IMR-90 (cell line): Measurements from ENCODE around the gene ZDHHC8. TPM values are rescaled to one million over a fixed set of nuclear protein-coding genes. Genes with fewer than 3 reads are reported as not detected.

ENCODE experiments used
- ATAC-seq: fragments of 200-7000 bp; cut with Tn5 transposase; 2 replicates; pipeline ENCODE4 v1.9.1; 2020; ENCODE audit warnings: low read depth, mild to moderate bottlenecking, moderate library complexity
- BruUV-seq: library from RNA; stranded (reverse); fragments of 400-500 nt; replicated peaks from 2 replicates; lab custom pipeline; 2021; lab: Mats Ljungman, UMichigan
- CTCF ChIA-PET: fragments of 300-600 bp; formaldehyde crosslinking; extraction: SDS; loops from one replicate; lab custom pipeline; 2021; ENCODE audit warnings: antibody characterized with exemption; lab: Yijun Ruan, JAX
- POLR2A ChIA-PET: fragments of 300-600 bp; sonication (Branson Sonifier 250); formaldehyde crosslinking; loops from one replicate; lab custom pipeline; 2022; ENCODE audit warnings: antibody characterized with exemption; ENCODE audit not compliant: unreplicated experiment; lab: Charles Lee
- DNase-seq: peaks from one replicate; pipeline ENCODE4 v3.0.0; 2013
- H2AFZ ChIP-seq: replicated peaks from 2 replicates; pipeline ENCODE3; 2013; ENCODE audit warnings: low read length, mild to moderate bottlenecking; ENCODE audit not compliant: poor library complexity
- H2AK5ac ChIP-seq: 2 replicates; pipeline ENCODE4 v1.6.1; 2013; ENCODE audit warnings: low read depth, low read length, inconsistent platforms
- H2AK9ac ChIP-seq: replicated peaks from 2 replicates; pipeline ENCODE3; 2013; ENCODE audit warnings: mild to moderate bottlenecking, low read depth, low read length, moderate library complexity; ENCODE audit not compliant: poor library complexity
- H2BK120ac ChIP-seq: 2 replicates; pipeline ENCODE4 v1.6.1; 2013; ENCODE audit warnings: low read depth, low read length, inconsistent platforms
- H2BK15ac ChIP-seq: 3 replicates; pipeline ENCODE4 v1.6.1; 2013; ENCODE audit warnings: low read depth, low read length, inconsistent platforms
- H2BK20ac ChIP-seq: 2 replicates; pipeline ENCODE4 v1.6.1; 2013; ENCODE audit warnings: low read depth, mild to moderate bottlenecking, inconsistent platforms, low read length, moderate library complexity
- H2BK5ac ChIP-seq: 2 replicates; pipeline ENCODE4 v1.6.1; 2013; ENCODE audit warnings: mild to moderate bottlenecking, low read depth, low read length, inconsistent platforms; ENCODE audit not compliant: poor library complexity, severe bottlenecking
- H3K14ac ChIP-seq: replicated peaks from 2 replicates; pipeline ENCODE4 v1.6.1; 2013; ENCODE audit warnings: low read depth, low read length, inconsistent platforms
- H3K18ac ChIP-seq: 2 replicates; pipeline ENCODE4 v1.6.1; 2013; ENCODE audit warnings: low read depth, low read length, control low read depth
- H3K23ac ChIP-seq: 2 replicates; pipeline ENCODE4 v1.6.1; 2013; ENCODE audit warnings: low read depth, low read length, inconsistent platforms
- H3K27ac ChIP-seq: 2 replicates; pipeline ENCODE4 v1.5.1; 2013; ENCODE audit warnings: mild to moderate bottlenecking, control low read depth, low read length; ENCODE audit not compliant: insufficient read depth
- H3K27me3 ChIP-seq: 2 replicates; pipeline ENCODE4 v1.6.1; 2013; ENCODE audit warnings: low read length; ENCODE audit not compliant: control insufficient read depth, insufficient read depth
- H3K36me3 ChIP-seq: 2 replicates; pipeline ENCODE4 v1.6.1; 2013; ENCODE audit warnings: low read length, mixed read lengths; ENCODE audit not compliant: control insufficient read depth, insufficient read depth
- H3K4ac ChIP-seq: 2 replicates; pipeline ENCODE4 v1.6.1; 2013; ENCODE audit warnings: low read depth, low read length, inconsistent platforms
- H3K4me1 ChIP-seq: 2 replicates; pipeline ENCODE4 v1.6.1; 2013; ENCODE audit warnings: low read length, mixed read lengths; ENCODE audit not compliant: control insufficient read depth, insufficient read depth
- H3K4me2 ChIP-seq: 2 replicates; pipeline ENCODE4 v1.6.1; 2013; ENCODE audit warnings: low read depth, mild to moderate bottlenecking, control low read depth, low read length, moderate library complexity
- H3K4me3 ChIP-seq: 2 replicates; pipeline ENCODE4 v1.5.1; 2013; ENCODE audit warnings: low read depth, mild to moderate bottlenecking, control low read depth, low read length, moderate library complexity; ENCODE audit not compliant: insufficient read depth
- H3K56ac ChIP-seq: 2 replicates; pipeline ENCODE4 v1.6.1; 2013; ENCODE audit warnings: low read length, inconsistent platforms; ENCODE audit not compliant: insufficient read depth; ENCODE audit errors: extremely low read depth
- H3K79me1 ChIP-seq, 2 experiments: 2 replicates each; pipeline ENCODE4 v1.6.1; 2013; ENCODE audit warnings: low read length in 2 of 2, inconsistent platforms in 1 of 2, low read depth in 1 of 2
- H3K9ac ChIP-seq: 2 replicates; pipeline ENCODE4 v1.6.1; 2013; ENCODE audit warnings: low read depth, low read length, control low read depth
- H3K9me1 ChIP-seq: 2 replicates; pipeline ENCODE4 v1.6.1; 2013; ENCODE audit warnings: low read length, inconsistent platforms; ENCODE audit not compliant: insufficient read depth
- H3K9me3 ChIP-seq: 2 replicates; pipeline ENCODE4 v1.6.1; 2013; ENCODE audit warnings: low read length; ENCODE audit not compliant: control insufficient read depth, insufficient read depth
- H4K20me1 ChIP-seq: 2 replicates; pipeline ENCODE4 v1.6.1; 2013; ENCODE audit warnings: low read length, inconsistent platforms; ENCODE audit not compliant: insufficient read depth
- H4K5ac ChIP-seq: 2 replicates; pipeline ENCODE4 v1.6.1; 2013; ENCODE audit warnings: mild to moderate bottlenecking, low read depth, low read length, control low read depth
- H4K8ac ChIP-seq, 2 experiments: 2 replicates each; pipeline ENCODE4 v1.6.1; 2013; ENCODE audit warnings: low read depth in 2 of 2, low read length in 2 of 2, control low read depth in 1 of 2, inconsistent platforms in 1 of 2
- H4K91ac ChIP-seq: 2 replicates; pipeline ENCODE4 v1.6.1; 2013; ENCODE audit warnings: low read depth, low read length, inconsistent platforms; ENCODE audit not compliant: insufficient read depth
- BHLHE40 ChIP-seq: fragments of 150-350 bp; IDR thresholded peaks from 2 replicates; pipeline ENCODE4 v1.6.1; 2016; ENCODE audit warnings: mild to moderate bottlenecking, low read depth, low read length
- RAD21 ChIP-seq: IDR thresholded peaks from 2 replicates; pipeline ENCODE4 v1.6.1; 2012; ENCODE audit warnings: low read length, improper control_type of control experiment
- RFX5 ChIP-seq: IDR thresholded peaks from 2 replicates; pipeline ENCODE4 v1.8.0; 2012; ENCODE audit warnings: low read depth, mild to moderate bottlenecking, low read length, moderate library complexity
- WGBS, 2 experiments: methylation state at CpG; one replicate each; pipeline versions ENCODE4 v1.1.5 to v1.1.7; 2013; ENCODE audit warnings: missing lambda C conversion rate in 2 of 2; ENCODE audit not compliant: insufficient read length in 1 of 2; ENCODE audit errors: extremely low coverage in 2 of 2; 5-methylcytosine and 5-hydroxymethylcytosine counted together
- dilution Hi-C: fragments of 300-500 bp; cut with HindIII; formaldehyde crosslinking; loops from one replicate; pipeline ENCODE4 v1.14.3; 2018; ENCODE audit warnings: low sequenced_read_pairs; ENCODE audit not compliant: unreplicated experiment
- in situ Hi-C: fragments of 300-500 bp; cut with MboI; formaldehyde crosslinking; loops from 3 replicates; pipeline ENCODE4 v1.14.3; 2019; ENCODE audit warnings: low sequenced_read_pairs, inconsistent platforms, mixed read lengths
- intact Hi-C: fragments of 100-400 bp; cut with micrococcal nuclease; formaldehyde crosslinking; loops from 2 replicates; pipeline ENCODE4 v1.10.0; 2022
- polyA plus RNA-seq, 3 experiments: library from polyadenylated mRNA; depleted of rRNA; stranded (reverse); fragments of >200 nt; gene quantifications; 2 replicates each; pipeline ENCODE4 v1.2.3, GENCODE V29; 2012; ENCODE audit warnings: low replicate concordance in 1 of 3
- total RNA-seq: library from RNA; depleted of rRNA; stranded (reverse); fragments of >200 nt; gene quantifications from 2 replicates; pipeline ENCODE4 v1.2.3, GENCODE V29; 2012
- TF ChIP-seq, protein P1 (sequence below): conservative IDR thresholded peaks from 2 replicates; pipeline ENCODE4 v1.5.1; 2012; ENCODE audit warnings: mild to moderate bottlenecking, low read depth, low read length, improper control_type of control experiment

ZDHHC8 gene
- total and polyA plus RNA-seq, 2 of the 4 experiments (the other 2 are of a cell fraction): 2.5 to 72.6 TPM

DNA sequence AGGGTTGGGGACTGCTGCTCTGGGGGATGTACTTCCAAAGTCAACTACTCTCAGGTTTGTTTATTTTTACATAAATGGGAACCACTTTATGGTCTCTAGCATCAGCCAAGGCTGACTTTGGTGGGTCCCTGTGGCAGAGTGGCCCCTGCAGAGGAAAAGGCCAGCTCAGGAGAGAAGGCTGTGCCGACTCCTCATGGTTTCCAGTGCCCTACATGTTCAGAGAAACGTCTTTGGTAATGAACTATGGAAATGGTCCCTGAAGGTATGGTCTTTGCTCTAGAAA is 3.0 kb upstream of the ZDHHC8 start (continued):
- TF ChIP-seq BHLHE40 (no peak), RFX5 (no peak)

DNA sequence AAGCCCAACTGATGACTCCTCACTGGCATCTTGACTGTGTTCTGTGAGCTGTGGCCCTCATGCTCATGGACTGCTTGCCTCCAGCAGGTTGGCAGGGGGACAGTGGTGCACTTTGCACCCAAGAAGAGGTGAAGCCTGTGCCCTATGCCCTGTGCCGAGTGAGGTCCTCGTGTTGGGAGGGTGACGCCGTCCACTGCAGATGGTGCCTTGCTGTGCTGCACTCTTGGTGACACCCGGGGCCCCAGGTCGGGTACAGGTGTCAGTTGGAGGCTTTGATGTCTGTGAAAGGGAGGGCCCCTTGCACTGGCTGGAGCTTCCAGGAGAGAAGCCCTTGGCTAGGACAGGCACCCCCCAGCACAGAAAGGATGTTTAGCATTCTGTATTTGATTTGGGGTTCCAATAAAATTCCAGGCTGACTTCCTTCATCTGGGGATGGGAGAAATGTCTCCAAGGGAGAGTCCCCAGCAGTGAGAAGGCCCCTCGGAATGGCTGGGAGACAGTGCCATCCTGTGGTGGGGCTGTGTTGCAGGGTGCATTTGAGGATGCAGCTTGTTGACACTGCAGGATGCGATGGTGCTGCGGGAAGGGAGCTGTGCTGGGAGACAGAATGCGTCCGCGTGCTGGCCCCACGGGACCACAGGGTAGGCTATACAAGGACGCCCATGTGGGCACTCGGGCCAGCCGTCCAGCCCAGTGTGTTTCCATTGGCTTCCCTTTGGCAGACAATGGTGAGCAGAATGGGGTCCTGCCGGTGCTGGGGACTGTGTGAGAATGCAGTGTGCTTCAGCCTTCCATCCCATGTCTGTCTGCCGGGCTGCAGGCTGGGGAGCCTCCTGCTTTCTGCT is 2.5 kb upstream of the ZDHHC8 start:
- no peak overlapping the region for H2AK5ac ChIP-seq
- no peak overlapping the region for H3K18ac ChIP-seq
- H2BK5ac ChIP-seq: no peak overlapping the region
- H2BK15ac ChIP-seq: no peak overlapping the region
- no peak overlapping the region for H3K4ac ChIP-seq
- no peak overlapping the region for H2AK9ac ChIP-seq
- CTCF ChIA-PET: no interaction called here
- H3K9me3 ChIP-seq: no peaks in the 10 kb centered on the region
- no peak overlapping the region for H3K56ac ChIP-seq
- H4K5ac ChIP-seq: no peak overlapping the region
- in situ Hi-C loops: no loop called here
- dilution Hi-C loops: no loop called here
- no peak overlapping the region for H4K8ac ChIP-seq
- TF ChIP-seq RFX5 (no peak), RAD21 (peak; percentile 53)
- TF ChIP-seq, protein P1, sequence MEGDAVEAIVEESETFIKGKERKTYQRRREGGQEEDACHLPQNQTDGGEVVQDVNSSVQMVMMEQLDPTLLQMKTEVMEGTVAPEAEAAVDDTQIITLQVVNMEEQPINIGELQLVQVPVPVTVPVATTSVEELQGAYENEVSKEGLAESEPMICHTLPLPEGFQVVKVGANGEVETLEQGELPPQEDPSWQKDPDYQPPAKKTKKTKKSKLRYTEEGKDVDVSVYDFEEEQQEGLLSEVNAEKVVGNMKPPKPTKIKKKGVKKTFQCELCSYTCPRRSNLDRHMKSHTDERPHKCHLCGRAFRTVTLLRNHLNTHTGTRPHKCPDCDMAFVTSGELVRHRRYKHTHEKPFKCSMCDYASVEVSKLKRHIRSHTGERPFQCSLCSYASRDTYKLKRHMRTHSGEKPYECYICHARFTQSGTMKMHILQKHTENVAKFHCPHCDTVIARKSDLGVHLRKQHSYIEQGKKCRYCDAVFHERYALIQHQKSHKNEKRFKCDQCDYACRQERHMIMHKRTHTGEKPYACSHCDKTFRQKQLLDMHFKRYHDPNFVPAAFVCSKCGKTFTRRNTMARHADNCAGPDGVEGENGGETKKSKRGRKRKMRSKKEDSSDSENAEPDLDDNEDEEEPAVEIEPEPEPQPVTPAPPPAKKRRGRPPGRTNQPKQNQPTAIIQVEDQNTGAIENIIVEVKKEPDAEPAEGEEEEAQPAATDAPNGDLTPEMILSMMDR: peak; percentile 45
- H3K14ac ChIP-seq: no peak overlapping the region
- peaks cover 0 to 27% of the 10 kb centered on the region in 2 experiments for H3K79me1 ChIP-seq
- H2BK120ac ChIP-seq: no peak overlapping the region
- no TSS peak for BruUV-seq
- DNase-seq: peak; percentile 23
- POLR2A ChIA-PET: interaction anchor here (0.6 kb wide), 1 partner anchor 155 kb away, joined by 14 read pairs; no protein-coding TSS in a partner anchor
- H3K9me1 ChIP-seq: peaks cover 3% of the 10 kb centered on the region; the same call in 1 of the 2 replicates
- H4K20me1 ChIP-seq: peaks cover 30% of the 10 kb centered on the region
- WGBS, 2 experiments: 37% methylated on average over 6 of the region's 18 CpGs; no CpG with 5 or more reads in 1 of the 2 experiments
- H3K4me1 ChIP-seq: peaks cover 9% of the 10 kb centered on the region
- H2BK20ac ChIP-seq: no peak overlapping the region
- H3K4me2 ChIP-seq: no peak overlapping the region
- no peak overlapping the region for H3K27ac ChIP-seq
- no peak overlapping the region for H3K23ac ChIP-seq
- peak overlapping the region; percentile 17 for H2AFZ ChIP-seq
- no peak overlapping the region for H4K91ac ChIP-seq
- H3K36me3 ChIP-seq: peaks cover 31% of the 10 kb centered on the region
- H3K27me3 ChIP-seq: no peaks in the 10 kb centered on the region
- no peak overlapping the region for H3K4me3 ChIP-seq
- intact Hi-C loops: no loop called here
- no peak overlapping the region for H3K9ac ChIP-seq
- no peak for ATAC-seq
